Measurements from ENCODE around the gene TRAF2.

TRAF2 gene

DNA sequence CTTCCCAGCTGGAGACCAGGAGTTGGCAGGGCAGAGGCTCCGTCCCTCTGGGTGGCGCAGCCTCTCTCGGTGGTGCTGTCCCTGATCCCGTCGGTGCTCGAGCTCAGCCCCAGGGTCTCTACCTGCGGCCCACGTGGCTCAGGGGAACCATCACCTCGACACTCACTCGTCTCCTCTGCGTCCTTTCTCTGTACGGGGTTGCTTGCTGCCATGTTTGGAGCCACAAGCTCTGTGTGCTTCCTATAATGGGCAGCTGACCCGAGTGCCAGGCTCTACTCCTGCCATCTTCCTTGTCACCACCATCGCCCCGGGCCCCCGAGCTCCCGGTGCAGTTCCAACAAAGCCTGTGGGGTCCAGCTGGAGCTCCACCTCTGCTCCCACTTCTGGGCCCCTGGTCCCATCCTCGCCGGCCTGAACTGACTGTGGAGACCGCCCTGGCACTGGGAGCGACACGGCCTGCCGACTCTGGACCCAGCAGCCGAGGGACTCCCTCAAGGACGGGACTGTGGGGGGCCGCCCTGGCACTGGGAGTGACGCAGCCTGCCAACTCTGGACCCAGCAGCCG lies 53.2 kb downstream of the TRAF2 start:
- DNase-seq: no peak

GRCh38 chr9:136939996-136940525 lies 53.7 kb downstream of the TRAF2 start:
- no peak for DNase-seq

GRCh38 chr9:136940526-136941230 lies 54.4 kb downstream of the TRAF2 start:
- DNase-seq: no peak

DNA sequence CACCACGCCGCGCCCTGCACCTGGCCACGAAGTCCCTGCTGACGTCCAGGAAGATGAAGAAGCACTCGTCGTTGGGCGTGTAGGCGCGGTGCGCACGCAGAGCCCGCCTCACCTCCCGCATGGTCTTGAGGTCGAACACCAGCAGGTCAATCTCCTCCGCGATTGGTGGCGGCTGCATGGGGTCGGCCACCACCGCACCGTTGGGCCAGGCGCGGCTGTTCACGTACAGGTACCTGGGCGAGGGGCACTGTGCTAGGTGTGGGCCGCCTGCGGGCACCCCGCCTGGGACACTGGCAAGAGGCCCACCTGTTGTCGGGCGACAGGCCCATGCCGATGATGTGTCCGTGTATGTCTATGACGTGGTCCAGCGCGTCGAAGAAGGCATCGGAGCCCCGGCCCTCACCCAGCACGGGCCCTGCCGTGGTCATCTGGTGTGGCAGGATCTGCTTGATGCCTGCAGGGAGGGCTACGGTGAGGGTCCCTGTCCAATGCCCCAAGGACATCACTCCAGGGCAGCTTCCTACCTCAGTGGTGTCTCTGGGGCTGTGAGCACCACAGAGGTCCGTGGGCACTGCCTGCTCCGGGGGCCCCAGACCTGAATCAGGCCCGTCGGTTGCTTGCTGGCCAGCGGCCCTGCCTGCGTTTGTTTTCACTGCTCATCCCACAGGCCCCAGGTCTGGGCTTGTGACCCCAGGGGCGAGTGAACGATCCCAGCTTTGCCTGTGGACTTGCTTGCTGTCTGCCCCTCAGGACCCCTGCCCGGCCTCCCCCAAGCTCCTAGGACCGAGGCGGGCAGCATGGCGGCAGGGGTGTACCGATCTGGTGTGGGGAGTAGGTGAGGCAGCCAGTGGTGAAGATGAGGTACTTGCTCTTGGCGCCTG lies 55.2 kb downstream of the TRAF2 start:
- DNase-seq: no peak

DNA sequence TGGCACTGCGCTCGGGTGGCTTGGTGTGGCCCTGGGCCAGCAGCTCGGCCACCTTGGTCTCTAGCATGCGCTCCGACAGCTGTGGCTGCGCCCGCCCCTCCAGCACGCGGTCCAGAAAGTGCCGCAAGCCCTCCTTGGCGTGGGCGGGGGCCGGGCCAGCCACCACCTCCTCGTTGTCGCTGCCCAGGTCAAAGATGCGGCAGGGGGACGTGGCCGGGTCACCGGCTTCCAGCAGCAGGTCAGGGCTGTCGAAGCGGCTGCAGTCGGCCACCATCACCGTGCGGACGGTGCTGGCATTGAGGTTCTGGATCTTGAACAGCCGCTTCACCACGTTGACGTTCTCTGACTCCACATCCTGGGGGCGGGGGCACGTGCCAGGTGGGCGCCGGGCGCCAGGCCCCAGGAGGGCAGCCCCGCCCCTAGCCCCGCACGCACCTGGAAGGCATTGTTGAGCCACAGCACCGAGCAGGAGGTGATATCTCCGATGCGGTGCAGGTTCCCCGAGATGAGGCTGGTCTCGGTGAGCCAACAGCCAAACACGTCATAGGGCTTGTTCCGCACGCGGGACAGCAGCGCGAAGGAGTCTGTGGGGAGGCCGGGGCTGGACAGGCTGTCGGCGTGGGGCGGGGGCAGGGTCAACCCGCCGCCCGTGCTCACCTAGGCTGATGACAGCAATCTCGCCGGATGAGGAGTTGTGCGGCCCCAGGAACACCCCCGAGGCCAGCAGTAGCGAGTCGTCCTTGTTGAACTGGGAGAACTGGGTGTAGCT lies 56.0 kb downstream of the TRAF2 start:
- DNase-seq: no peak

- DNase-seq: no peak
Observed at GRCh38 chr9:136942881-136943230, 56.5 kb downstream of the TRAF2 start.

DNA sequence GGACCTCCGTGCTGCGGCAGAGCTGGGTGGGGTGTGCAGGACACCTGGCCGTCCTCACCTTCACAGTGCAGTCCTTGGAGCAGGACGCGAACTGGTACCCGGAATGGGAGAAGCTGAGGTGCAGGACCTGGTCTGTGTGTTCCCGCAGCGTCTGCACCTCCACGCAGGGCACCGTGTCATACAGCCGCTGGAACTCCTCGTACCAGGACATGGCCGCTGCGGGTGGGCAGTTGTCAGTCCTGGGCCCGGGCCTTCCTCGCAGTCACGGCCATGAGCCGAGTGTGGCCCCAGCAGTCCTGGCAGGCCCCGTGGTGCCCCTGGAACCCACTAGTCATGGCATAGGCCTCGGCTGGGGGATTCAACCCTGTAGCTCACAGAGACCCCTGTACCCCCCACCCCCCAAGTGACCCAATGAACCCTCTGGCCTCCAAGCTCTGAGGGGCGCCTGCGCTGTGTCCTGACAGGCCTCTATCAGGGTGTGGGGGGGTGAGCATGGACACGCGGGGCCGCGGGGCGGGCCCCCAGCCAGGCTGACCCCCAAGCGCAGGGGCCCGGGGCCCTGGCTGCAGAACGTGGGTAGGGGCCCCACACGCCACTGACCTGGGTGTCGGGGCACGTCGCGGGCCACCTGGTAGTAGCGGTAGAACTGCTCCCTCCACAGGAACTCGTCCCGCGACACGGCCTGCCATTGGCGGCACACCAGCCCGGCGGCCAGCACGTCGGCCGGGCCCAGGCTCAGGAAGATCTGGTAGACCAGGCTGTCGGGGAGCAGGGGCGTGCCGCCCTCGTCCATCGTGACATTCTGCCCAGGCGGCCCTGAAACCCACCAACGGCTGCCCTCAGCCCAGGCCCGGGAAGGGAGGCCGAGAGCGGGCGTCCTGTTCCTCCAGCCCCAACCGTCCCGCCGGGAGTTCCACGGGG lies 57.2 kb downstream of the TRAF2 start:
- peak; percentile 32 for DNase-seq

GRCh38 chr9:136944212-136944518 lies 57.8 kb downstream of the TRAF2 start:
- no peak for DNase-seq

- DNase-seq: peak; percentile 98
Observed at GRCh38 chr9:136944519-136945332, 58.4 kb downstream of the TRAF2 start, which contains the start of the genes C8G and FBXW5. Gene C8G, plus strand, starts transcription at chr9:136945243. Its CDS starts 78 bp downstream, at chr9:136945321. Gene FBXW5, minus strand, starts transcription at chr9:136944738. Its CDS starts 655 bp downstream, at chr9:136944083.

DNA sequence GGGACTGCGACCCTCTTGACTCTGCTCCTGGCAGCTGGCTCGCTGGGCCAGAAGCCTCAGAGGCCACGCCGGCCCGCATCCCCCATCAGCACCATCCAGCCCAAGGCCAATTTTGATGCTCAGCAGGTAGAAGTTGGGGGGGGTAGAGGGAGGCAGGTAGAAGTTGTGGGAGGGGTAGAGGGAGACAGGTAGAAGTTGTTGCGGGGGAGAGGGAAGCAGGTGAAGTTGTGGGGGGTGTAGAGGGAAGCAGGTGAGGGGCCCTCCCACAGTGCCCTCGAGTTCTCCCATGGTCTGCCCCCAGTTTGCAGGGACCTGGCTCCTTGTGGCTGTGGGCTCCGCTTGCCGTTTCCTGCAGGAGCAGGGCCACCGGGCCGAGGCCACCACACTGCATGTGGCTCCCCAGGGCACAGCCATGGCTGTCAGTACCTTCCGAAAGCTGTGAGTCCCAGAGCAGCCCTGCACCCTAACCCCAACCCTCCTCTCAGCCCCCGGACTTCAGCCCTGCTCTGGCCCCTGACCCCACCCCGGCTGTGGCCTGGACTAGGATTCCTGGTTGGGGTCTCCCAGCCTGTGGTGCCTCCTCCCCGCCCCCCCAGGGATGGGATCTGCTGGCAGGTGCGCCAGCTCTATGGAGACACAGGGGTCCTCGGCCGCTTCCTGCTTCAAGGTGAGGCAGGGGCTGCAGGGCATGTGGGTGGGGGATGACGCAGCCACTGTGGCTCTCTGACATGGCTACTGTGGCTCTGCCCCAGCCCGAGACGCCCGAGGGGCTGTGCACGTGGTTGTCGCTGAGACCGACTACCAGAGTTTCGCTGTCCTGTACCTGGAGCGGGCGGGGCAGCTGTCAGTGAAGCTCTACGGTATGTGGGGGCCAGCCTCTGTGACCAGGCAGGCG lies 59.3 kb downstream of the TRAF2 start:
- no peak for DNase-seq

- no peak for DNase-seq
Observed at GRCh38 chr9:136946228-136947027, 60.1 kb downstream of the TRAF2 start.

- peak; percentile 16 for DNase-seq
Observed at GRCh38 chr9:136947028-136947891, 60.9 kb downstream of the TRAF2 start.

DNA sequence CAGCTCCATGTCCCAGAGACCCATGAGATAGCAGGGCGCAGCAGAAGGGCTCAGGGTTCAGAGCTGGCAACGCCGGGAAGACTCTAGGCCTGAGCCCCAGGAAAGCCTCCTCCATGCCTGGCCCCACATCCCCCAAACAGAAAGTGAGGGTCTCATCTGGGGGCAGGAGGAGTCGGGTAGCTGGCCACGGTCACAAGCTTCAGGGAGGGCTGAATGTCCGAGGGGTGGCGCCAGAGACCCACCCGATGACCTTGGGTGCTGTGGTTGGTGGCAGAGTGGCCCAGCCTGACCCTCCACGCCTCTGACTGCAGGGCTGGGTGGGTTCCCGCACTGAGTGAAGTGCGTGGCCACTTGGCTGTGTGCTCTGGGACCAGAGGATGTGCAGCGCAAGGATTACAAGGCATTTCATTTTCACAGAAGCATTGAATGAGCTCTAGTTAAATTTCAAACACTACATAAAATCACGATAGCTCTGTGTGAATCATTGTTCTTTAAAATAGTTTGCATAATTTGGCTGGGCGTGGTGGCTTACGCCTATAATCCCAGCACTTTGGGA lies 61.7 kb downstream of the TRAF2 start:
- no peak for DNase-seq

GRCh38 chr9:136949239-136949816 lies 63.0 kb downstream of the TRAF2 start:
- DNase-seq: no peak

- peak; percentile 96 for DNase-seq
Observed at GRCh38 chr9:136949817-136950655, 63.7 kb downstream of the TRAF2 start.

DNA sequence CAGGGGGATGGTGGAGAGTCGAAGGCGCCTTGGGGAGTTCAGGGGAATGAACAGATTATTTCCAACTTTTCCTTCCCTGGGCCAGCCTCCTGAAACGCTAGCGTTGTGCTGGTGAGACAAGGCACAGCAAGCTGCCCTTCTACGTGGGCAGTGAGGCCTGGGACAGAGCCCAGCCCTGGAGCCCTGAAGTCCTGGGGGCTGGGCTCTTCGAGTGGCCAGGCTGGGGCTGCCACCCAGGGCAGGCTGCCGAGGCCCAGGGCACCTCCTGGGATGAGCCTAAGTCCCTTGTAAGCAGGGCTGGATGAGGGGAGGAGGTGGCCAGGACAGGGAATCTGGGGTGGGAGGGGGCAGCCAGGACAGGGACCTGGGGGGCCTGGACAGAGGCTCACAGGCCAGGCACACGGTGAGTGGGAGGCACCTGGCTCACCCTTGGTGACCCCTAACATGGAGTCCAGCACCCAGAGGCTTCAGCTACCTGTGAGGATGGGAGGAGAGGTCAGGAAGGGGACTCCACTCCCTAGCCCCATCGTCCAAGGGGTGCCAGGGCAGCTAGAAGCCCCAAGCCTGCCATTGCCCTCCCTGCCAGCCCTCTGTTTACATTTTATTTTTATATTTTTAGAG lies 64.5 kb downstream of the TRAF2 start:
- no peak for DNase-seq

Data from NCI-H2171 (cell line).